HK-2 (cell line): ENCODE measurements around the gene DDX39B.

Source experiments
- DNase-seq: peaks from one replicate; pipeline ENCODE4 v3.0.0-alpha.2; 2018; ENCODE audit not compliant: unreplicated experiment

DDX39B gene

GRCh38 chr6:31547727-31548543, 6.1 kb upstream of the DDX39B start:
- DNase-seq: no peak

DNA sequence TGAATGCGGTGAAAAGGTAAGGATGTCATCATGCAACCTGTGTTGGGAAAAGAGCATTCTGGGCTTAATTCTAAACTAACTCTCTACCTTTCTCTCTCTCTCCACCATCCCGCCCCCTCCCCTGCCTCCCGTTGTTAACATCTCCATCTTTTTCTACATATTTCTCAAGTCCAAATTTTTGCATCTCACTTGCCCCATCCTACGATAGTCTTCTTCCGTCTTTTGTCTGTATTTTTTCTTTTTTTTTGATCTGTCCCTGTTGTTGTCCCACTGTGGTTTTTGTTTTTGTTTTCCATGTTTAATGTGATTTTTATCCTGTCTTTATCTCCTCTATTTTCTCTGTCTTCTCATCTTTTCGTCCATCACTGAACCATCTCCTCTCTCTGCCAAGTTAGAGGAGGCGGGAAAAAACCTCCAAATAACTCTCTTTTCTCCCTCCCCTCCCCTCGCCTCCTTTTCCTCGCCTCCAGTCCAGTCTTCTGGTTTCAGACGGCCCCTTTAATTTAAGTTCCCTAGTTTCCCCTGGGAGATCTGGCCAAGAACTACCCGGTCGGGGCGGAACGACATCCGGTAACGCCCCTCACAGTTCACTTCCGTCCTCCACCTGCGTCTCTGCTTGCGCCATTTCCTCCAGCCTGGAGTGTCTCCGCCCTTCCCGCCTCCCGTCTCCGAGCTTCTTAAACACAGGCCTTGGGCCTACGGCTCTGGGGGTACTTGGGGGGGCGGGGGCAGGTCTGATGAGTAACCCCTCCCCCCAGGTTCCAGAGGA, 5.3 kb upstream of the DDX39B start, which contains the start of gene NFKBIL1:
Gene NFKBIL1 (plus strand): TSS at position 651 of the 769 bp plus-strand sequence. CDS start 87 bp downstream, at position 738.
- peak; percentile 95 for DNase-seq

GRCh38 chr6:31546339-31546957, 4.6 kb upstream of the DDX39B start, which contains the start of gene ATP6V1G2:
ATP6V1G2 (minus strand) TSS chr6:31546608; CDS start chr6:31546559, 49 bp downstream.
- DNase-seq: peak; percentile 86

DNA sequence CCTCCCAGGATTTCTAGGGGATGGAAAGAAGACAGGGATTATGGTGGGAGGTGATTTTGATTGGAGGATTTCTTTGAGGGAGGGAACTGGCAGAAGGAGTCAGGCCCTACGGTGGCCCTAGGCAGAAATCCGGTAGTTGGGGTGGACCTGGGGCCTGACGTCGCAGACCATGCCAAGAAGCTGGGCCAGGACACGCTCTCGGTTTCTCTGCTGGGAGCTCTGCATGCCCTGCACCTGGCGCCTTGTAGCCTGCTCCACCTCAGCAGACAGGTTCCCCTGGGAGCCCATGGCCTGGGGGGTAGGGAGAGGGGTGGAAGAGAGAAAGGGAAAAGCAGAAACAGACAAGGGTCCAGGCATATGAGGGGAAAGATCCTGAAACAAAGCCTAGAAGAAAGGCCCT, 3.5 kb upstream of the DDX39B start:
- no peak for DNase-seq

GRCh38 chr6:31544676-31545075, 2.9 kb upstream of the DDX39B start:
- DNase-seq: no peak

GRCh38 chr6:31543639-31544038, 1.8 kb upstream of the DDX39B start:
- no peak for DNase-seq

DNA sequence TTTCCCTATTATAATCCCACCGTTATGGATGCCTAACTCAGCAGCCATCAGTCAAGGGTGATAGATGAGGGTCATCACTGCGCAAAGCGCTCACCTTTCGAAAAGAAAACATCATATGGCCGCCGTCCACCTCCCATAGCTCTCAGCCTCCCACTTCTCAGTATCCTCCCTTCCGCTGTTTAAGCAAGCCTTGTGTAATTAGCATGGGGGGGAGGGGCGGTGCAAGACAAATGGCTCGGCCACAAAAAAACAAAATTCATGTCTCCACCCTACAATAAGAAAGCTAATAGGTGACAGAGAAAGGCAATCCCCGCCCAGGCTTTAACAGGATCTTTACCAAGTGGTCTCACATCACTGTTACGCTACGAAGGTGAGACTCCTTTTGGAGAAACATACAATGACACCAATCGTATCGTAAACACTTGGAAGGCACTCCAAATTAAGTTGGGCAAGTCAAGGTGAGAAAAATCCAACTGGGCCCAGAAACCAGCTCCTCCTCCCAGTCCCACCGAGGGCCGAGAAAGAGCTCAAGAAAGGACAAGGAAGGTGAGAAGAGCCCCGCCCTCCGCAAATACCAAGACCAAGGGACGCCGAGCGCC, 645 bp downstream of the DDX39B start:
- peak; percentile 33 for DNase-seq

GRCh38 chr6:31540640-31541039, 1.2 kb downstream of the DDX39B start:
- DNase-seq: no peak

- no peak for DNase-seq
Measured at GRCh38 chr6:31538805-31539400, 2.9 kb downstream of the DDX39B start.

- DNase-seq: no peak
Measured at GRCh38 chr6:31535538-31536324, 6.1 kb downstream of the DDX39B start.

- no peak for DNase-seq
Measured at GRCh38 chr6:31534521-31535040, 7.2 kb downstream of the DDX39B start.

DNA sequence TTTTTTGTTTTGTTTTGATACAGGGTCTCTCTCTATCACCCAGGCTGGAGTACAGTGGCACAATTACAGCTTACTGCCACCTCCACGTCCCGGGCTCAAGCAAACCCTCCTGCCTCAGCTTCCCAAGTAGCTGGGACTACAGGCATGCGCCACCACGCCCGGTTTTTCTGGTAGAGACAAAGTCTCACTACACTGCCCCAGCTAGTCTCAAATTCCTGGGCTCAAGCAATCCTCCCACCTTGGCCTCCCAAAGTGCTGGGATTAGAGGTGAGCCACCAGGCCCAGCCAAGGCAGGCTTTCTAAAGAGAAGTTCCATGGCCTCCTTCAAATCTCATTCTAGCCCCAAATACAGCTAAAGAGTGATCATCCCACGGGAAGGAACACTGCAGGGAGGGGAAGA, 7.8 kb downstream of the DDX39B start:
- DNase-seq: no peak

- no peak for DNase-seq
Measured at GRCh38 chr6:31533455-31533841, 8.4 kb downstream of the DDX39B start.

DNA sequence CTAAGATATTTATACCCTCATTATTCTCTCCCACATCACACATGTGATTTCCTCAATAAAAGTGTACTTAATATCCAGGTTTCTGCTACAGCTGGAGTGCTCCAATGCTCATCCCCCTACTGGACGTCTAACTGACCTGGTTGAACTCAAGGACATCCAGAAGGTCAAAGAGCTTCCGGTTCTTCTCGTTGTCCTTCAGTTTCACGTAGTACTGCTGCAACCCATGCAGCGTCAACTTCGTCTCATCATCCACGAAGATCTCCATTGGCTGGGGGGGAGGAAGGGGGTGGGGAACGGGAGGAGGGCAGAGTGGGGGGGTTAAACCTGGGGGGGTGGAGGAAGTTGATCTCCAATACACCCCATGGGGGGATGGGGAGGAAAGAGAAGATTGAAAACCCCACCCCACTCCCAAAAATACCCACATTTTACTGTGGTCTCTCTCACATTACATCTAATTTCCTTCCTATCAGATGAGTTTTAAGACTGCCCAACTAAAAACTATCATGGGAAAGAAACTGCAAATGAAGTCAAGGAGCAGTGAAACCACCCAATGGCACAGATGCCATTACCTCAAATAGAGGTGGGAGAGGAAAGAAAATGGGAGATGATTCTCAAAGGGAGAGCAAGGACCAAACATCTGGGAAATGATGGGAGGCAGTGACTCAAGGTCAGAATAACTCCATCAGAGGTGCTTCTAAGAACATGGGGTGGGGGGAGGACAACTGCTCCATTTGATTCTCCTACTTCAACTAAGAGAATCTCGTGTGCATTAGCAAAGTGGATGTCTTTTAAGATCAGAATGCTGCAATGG, 9.0 kb downstream of the DDX39B start:
- no peak for DNase-seq

DNA sequence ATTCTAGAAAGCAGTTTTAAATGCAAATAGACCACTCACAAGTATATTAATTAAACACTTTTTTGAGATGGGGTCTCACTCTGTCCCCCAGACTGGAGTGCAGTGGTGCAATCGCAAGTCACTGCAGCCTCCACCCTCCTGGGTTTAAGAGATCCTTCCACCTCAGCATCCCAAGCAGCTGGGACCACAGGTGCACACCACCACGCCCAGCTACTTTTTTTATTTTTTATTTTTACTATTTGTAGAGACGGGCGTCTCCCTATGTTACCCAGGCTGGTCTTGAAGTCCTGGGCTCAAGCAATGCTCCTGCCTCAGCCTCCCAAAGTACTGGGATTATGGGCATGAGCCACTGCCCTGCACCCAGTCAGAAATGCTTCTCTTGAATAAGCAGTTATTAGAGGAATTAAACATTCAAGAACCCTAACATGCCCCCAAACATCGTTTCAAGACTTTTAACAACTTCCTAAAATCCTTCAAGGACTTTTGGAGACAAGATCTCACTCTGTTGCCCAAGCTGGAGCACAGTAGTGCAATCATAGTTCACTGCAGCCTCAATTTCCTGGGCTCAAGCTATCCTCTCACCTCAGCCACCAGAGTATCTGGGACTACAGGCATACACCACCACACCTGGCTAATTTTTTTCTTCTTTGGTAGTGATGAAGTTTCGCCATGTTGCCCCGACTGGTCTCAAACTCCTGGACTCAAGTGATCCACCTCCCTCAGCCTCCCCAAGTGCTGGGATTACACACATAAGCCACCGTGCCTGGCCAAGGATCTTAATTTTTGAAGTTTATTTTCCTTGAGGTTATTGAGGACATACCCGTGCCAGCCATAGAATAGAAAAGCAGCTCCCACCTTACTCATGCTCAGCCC, 9.8 kb downstream of the DDX39B start:
- no peak for DNase-seq

DNA sequence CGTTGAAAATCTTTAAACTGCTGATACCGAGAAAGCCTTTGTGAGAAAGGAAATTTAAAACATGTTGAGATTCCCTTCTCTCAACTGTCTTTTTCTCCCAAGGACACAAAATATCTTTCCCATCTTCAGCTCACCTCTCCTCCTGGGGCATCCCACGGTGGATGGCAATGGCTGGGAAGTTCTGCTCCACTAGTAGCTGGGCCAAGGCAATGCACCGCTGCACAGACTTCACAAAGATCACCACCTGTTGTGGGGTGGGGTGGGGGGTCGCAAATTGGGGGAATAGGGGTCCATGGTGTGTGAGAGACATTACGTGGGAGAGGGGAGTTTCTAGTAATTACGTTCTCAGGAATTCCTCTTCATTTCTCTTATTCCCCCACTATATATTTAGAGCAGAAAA, 10.6 kb downstream of the DDX39B start:
- no peak for DNase-seq

DNA sequence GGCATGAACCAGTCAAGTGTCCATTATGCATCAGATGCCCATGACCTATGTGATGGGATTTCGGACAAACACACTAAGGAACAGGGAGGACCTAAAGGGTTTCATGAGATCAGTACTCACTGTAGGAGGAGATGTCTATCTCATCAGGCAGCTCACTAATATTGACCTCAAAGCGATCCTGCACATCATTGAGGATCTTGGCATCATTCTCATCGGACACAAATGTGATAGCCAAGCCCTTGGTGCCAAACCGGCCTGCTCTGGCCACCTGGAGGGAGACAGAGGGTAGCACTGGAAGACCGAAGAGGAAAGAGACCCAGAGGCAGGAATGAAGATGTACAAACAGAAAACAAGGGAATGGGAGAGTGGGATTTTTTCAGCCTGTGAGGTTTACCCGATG, 11.1 kb downstream of the DDX39B start:
- DNase-seq: no peak

- peak; percentile 33 for DNase-seq
Measured at GRCh38 chr6:31529329-31530150, 12.3 kb downstream of the DDX39B start.
